ENCODE data around the gene ASXL3.

ASXL3 gene

GRCh38 chr18:33583901-33584300 lies 5.9 kb downstream of the ASXL3 start:
- TF ChIP-seq CTCF (IDR thresholded peaks at IDR 0.05; ENCODE audit: borderline replicate concordance, insufficient read depth, low read depth, low read length): no peak
- no peak overlapping the region for H3K4me3 ChIP-seq (ENCODE audit: low read depth, low read length)

GRCh38 chr18:33584548-33585430 lies 6.8 kb downstream of the ASXL3 start:
- H3K4me3 ChIP-seq (ENCODE audit: low read depth, low read length): no peak overlapping the region
- no peak for TF ChIP-seq CTCF (IDR thresholded peaks at IDR 0.05; ENCODE audit: borderline replicate concordance, insufficient read depth, low read depth, low read length)

- no peak overlapping the region for H3K4me3 ChIP-seq (ENCODE audit: low read depth, low read length)
- no peak for TF ChIP-seq CTCF (IDR thresholded peaks at IDR 0.05; ENCODE audit: borderline replicate concordance, insufficient read depth, low read depth, low read length)
These were observed 7.4 kb downstream of the ASXL3 start for GRCh38 chr18:33585431-33585775.

DNA sequence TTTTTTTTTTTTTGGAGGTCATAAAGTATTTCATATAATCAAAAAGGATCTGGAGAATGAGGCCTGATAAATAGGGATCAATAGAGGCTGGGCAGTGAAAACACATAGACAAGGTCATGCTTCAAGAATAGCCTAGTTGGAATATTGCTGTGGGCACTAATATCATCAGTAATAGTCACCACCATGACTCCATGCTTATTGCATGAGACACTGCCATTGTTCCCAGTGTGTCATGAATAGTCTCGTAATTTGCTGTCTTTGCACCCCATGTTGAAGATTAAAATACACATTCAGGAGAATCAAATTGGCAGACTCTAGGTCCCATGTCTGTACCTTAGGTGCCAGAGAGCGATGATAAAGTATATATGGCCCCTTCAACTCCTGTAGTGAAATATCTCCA lies 10.3 kb downstream of the ASXL3 start:
- no peak for TF ChIP-seq CTCF (IDR thresholded peaks at IDR 0.05; ENCODE audit: borderline replicate concordance, insufficient read depth, low read depth, low read length)
- no peak overlapping the region for H3K4me3 ChIP-seq (ENCODE audit: low read depth, low read length)

DNA sequence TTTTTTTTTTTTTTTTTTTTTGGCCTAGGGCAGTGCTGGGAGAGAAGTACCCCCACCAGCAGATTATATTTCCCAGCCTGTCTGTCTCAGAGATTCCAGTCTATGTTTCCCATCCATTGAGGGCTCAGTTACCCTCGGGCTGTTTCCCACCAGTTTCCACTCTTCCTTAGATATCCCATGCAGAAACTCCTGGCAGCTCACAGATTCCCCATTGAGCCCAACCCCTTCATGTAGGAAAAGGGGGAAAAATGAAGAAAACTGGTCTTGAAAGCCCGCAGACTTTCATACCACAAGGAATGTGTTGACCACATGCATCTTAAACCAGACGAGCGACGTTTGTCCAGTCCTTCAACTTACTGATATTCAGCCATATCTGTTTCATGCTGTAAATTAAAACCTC lies 15.2 kb downstream of the ASXL3 start:
- no peak overlapping the region for H3K4me3 ChIP-seq (ENCODE audit: low read depth, low read length)
- no peak for TF ChIP-seq CTCF (IDR thresholded peaks at IDR 0.05; ENCODE audit: borderline replicate concordance, insufficient read depth, low read depth, low read length)

DNA sequence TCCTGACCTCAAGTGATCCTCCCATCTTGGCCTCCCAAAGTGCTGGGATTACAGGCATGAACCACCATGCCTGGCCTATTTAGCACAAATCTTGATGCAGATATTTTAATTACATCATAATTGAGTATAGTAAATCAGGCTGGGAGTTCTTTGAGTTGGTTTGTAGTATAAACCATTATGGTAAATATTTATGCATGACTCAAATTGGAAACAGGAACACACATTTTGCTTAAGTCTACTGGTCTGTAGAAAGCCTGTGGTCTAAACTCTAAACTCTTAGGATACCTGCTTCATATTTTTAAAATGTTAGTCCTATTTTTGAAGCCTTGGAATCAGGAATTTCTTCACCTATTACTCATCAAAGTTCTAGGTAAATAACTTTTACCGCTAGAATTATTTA lies 16.8 kb downstream of the ASXL3 start:
- no peak for TF ChIP-seq CTCF (IDR thresholded peaks at IDR 0.05; ENCODE audit: borderline replicate concordance, insufficient read depth, low read depth, low read length)
- H3K4me3 ChIP-seq (ENCODE audit: low read depth, low read length): no peak overlapping the region

GRCh38 chr18:33596178-33596854 lies 18.3 kb downstream of the ASXL3 start:
- TF ChIP-seq CTCF (IDR thresholded peaks at IDR 0.05; ENCODE audit: borderline replicate concordance, insufficient read depth, low read depth, low read length): no peak
- H3K4me3 ChIP-seq (ENCODE audit: low read depth, low read length): no peak overlapping the region

Data from GM12875 (cell line).